IMR-90 (cell line): ENCODE results near the gene FMO5. TPM values are rescaled to one million over a fixed set of nuclear protein-coding genes. Genes with fewer than 3 reads are reported as not detected.

Experiments used
- ATAC-seq: fragments of 200-7000 bp; cut with Tn5 transposase; 2 replicates; pipeline ENCODE4 v1.9.1; 2020; ENCODE audit warnings: low read depth, mild to moderate bottlenecking, moderate library complexity
- BruUV-seq: library from RNA; stranded (reverse); fragments of 400-500 nt; replicated peaks from 2 replicates; lab custom pipeline; 2021; lab: Mats Ljungman, UMichigan
- CTCF ChIA-PET: fragments of 300-600 bp; formaldehyde crosslinking; extraction: SDS; loops from one replicate; lab custom pipeline; 2021; ENCODE audit warnings: antibody characterized with exemption; lab: Yijun Ruan, JAX
- POLR2A ChIA-PET: fragments of 300-600 bp; sonication (Branson Sonifier 250); formaldehyde crosslinking; loops from one replicate; lab custom pipeline; 2022; ENCODE audit warnings: antibody characterized with exemption; ENCODE audit not compliant: unreplicated experiment; lab: Charles Lee
- DNase-seq: peaks from one replicate; pipeline ENCODE4 v3.0.0; 2013
- H2AFZ ChIP-seq: replicated peaks from 2 replicates; pipeline ENCODE3; 2013; ENCODE audit warnings: low read length, mild to moderate bottlenecking; ENCODE audit not compliant: poor library complexity
- H2AK5ac ChIP-seq: 2 replicates; pipeline ENCODE4 v1.6.1; 2013; ENCODE audit warnings: low read depth, low read length, inconsistent platforms
- H2AK9ac ChIP-seq: replicated peaks from 2 replicates; pipeline ENCODE3; 2013; ENCODE audit warnings: mild to moderate bottlenecking, low read depth, low read length, moderate library complexity; ENCODE audit not compliant: poor library complexity
- H2BK120ac ChIP-seq: 2 replicates; pipeline ENCODE4 v1.6.1; 2013; ENCODE audit warnings: low read depth, low read length, inconsistent platforms
- H2BK15ac ChIP-seq: 3 replicates; pipeline ENCODE4 v1.6.1; 2013; ENCODE audit warnings: low read depth, low read length, inconsistent platforms
- H2BK20ac ChIP-seq: 2 replicates; pipeline ENCODE4 v1.6.1; 2013; ENCODE audit warnings: low read depth, mild to moderate bottlenecking, inconsistent platforms, low read length, moderate library complexity
- H2BK5ac ChIP-seq: 2 replicates; pipeline ENCODE4 v1.6.1; 2013; ENCODE audit warnings: mild to moderate bottlenecking, low read depth, low read length, inconsistent platforms; ENCODE audit not compliant: poor library complexity, severe bottlenecking
- H3K14ac ChIP-seq: replicated peaks from 2 replicates; pipeline ENCODE4 v1.6.1; 2013; ENCODE audit warnings: low read depth, low read length, inconsistent platforms
- H3K18ac ChIP-seq: 2 replicates; pipeline ENCODE4 v1.6.1; 2013; ENCODE audit warnings: low read depth, low read length, control low read depth
- H3K23ac ChIP-seq: 2 replicates; pipeline ENCODE4 v1.6.1; 2013; ENCODE audit warnings: low read depth, low read length, inconsistent platforms
- H3K27ac ChIP-seq: 2 replicates; pipeline ENCODE4 v1.5.1; 2013; ENCODE audit warnings: mild to moderate bottlenecking, control low read depth, low read length; ENCODE audit not compliant: insufficient read depth
- H3K27me3 ChIP-seq: 2 replicates; pipeline ENCODE4 v1.6.1; 2013; ENCODE audit warnings: low read length; ENCODE audit not compliant: control insufficient read depth, insufficient read depth
- H3K36me3 ChIP-seq: 2 replicates; pipeline ENCODE4 v1.6.1; 2013; ENCODE audit warnings: low read length, mixed read lengths; ENCODE audit not compliant: control insufficient read depth, insufficient read depth
- H3K4ac ChIP-seq: 2 replicates; pipeline ENCODE4 v1.6.1; 2013; ENCODE audit warnings: low read depth, low read length, inconsistent platforms
- H3K4me1 ChIP-seq: 2 replicates; pipeline ENCODE4 v1.6.1; 2013; ENCODE audit warnings: low read length, mixed read lengths; ENCODE audit not compliant: control insufficient read depth, insufficient read depth
- H3K4me2 ChIP-seq: 2 replicates; pipeline ENCODE4 v1.6.1; 2013; ENCODE audit warnings: low read depth, mild to moderate bottlenecking, control low read depth, low read length, moderate library complexity
- H3K4me3 ChIP-seq: 2 replicates; pipeline ENCODE4 v1.5.1; 2013; ENCODE audit warnings: low read depth, mild to moderate bottlenecking, control low read depth, low read length, moderate library complexity; ENCODE audit not compliant: insufficient read depth
- H3K56ac ChIP-seq: 2 replicates; pipeline ENCODE4 v1.6.1; 2013; ENCODE audit warnings: low read length, inconsistent platforms; ENCODE audit not compliant: insufficient read depth; ENCODE audit errors: extremely low read depth
- H3K79me1 ChIP-seq, 2 experiments: 2 replicates each; pipeline ENCODE4 v1.6.1; 2013; ENCODE audit warnings: low read length in 2 of 2, inconsistent platforms in 1 of 2, low read depth in 1 of 2
- H3K9ac ChIP-seq: 2 replicates; pipeline ENCODE4 v1.6.1; 2013; ENCODE audit warnings: low read depth, low read length, control low read depth
- H3K9me1 ChIP-seq: 2 replicates; pipeline ENCODE4 v1.6.1; 2013; ENCODE audit warnings: low read length, inconsistent platforms; ENCODE audit not compliant: insufficient read depth
- H3K9me3 ChIP-seq: 2 replicates; pipeline ENCODE4 v1.6.1; 2013; ENCODE audit warnings: low read length; ENCODE audit not compliant: control insufficient read depth, insufficient read depth
- H4K20me1 ChIP-seq: 2 replicates; pipeline ENCODE4 v1.6.1; 2013; ENCODE audit warnings: low read length, inconsistent platforms; ENCODE audit not compliant: insufficient read depth
- H4K5ac ChIP-seq: 2 replicates; pipeline ENCODE4 v1.6.1; 2013; ENCODE audit warnings: mild to moderate bottlenecking, low read depth, low read length, control low read depth
- H4K8ac ChIP-seq, 2 experiments: 2 replicates each; pipeline ENCODE4 v1.6.1; 2013; ENCODE audit warnings: low read depth in 2 of 2, low read length in 2 of 2, control low read depth in 1 of 2, inconsistent platforms in 1 of 2
- H4K91ac ChIP-seq: 2 replicates; pipeline ENCODE4 v1.6.1; 2013; ENCODE audit warnings: low read depth, low read length, inconsistent platforms; ENCODE audit not compliant: insufficient read depth
- CEBPB ChIP-seq: IDR thresholded peaks from 2 replicates; pipeline ENCODE4 v1.6.1; 2012; ENCODE audit warnings: low read depth, low read length, improper control_type of control experiment
- CTCF ChIP-seq: conservative IDR thresholded peaks from 2 replicates; pipeline ENCODE4 v1.5.1; 2012; ENCODE audit warnings: mild to moderate bottlenecking, low read depth, low read length, improper control_type of control experiment
- MAZ ChIP-seq: IDR thresholded peaks from 2 replicates; pipeline ENCODE4 v1.6.1; 2012; ENCODE audit warnings: low read depth, mild to moderate bottlenecking, low read length, improper control_type of control experiment, moderate library complexity, borderline replicate concordance
- RFX5 ChIP-seq: IDR thresholded peaks from 2 replicates; pipeline ENCODE4 v1.8.0; 2012; ENCODE audit warnings: low read depth, mild to moderate bottlenecking, low read length, moderate library complexity
- WGBS, 2 experiments: methylation state at CpG; one replicate each; pipeline versions ENCODE4 v1.1.5 to v1.1.7; 2013; ENCODE audit warnings: missing lambda C conversion rate in 2 of 2; ENCODE audit not compliant: insufficient read length in 1 of 2; ENCODE audit errors: extremely low coverage in 2 of 2; 5-methylcytosine and 5-hydroxymethylcytosine counted together
- dilution Hi-C: fragments of 300-500 bp; cut with HindIII; formaldehyde crosslinking; loops from one replicate; pipeline ENCODE4 v1.14.3; 2018; ENCODE audit warnings: low sequenced_read_pairs; ENCODE audit not compliant: unreplicated experiment
- in situ Hi-C: fragments of 300-500 bp; cut with MboI; formaldehyde crosslinking; loops from 3 replicates; pipeline ENCODE4 v1.14.3; 2019; ENCODE audit warnings: low sequenced_read_pairs, inconsistent platforms, mixed read lengths
- intact Hi-C: fragments of 100-400 bp; cut with micrococcal nuclease; formaldehyde crosslinking; loops from 2 replicates; pipeline ENCODE4 v1.10.0; 2022
- polyA plus RNA-seq, 3 experiments: library from polyadenylated mRNA; depleted of rRNA; stranded (reverse); fragments of >200 nt; gene quantifications; 2 replicates each; pipeline ENCODE4 v1.2.3, GENCODE V29; 2012; ENCODE audit warnings: low replicate concordance in 1 of 3
- total RNA-seq: library from RNA; depleted of rRNA; stranded (reverse); fragments of >200 nt; gene quantifications from 2 replicates; pipeline ENCODE4 v1.2.3, GENCODE V29; 2012

FMO5 gene
- total and polyA plus RNA-seq, 2 of the 4 experiments (the other 2 are of a cell fraction) = 0.36 to 0.51 TPM

- Histone ChIP-seq H4K20me1 (peaks cover 41% of the 10 kb centered on the region), H4K8ac (no peak overlapping the region), H3K4ac (no peak overlapping the region), H3K36me3 (peaks cover 1% of the 10 kb centered on the region; the same call in 1 of the 2 replicates), H3K79me1 (peaks cover 18 to 51% of the 10 kb centered on the region in 2 experiments), H3K27ac (no peak overlapping the region), H3K27me3 (no peaks in the 10 kb centered on the region), H3K9ac (no peak overlapping the region), H3K14ac (peak overlapping the region; percentile 39; the same call in 1 of the 2 replicates), H2BK5ac (no peak overlapping the region), H2AK9ac (no peak overlapping the region), H3K9me3 (no peaks in the 10 kb centered on the region), H3K4me3 (no peak overlapping the region), H2AK5ac (no peak overlapping the region), H3K4me1 (peaks cover 5% of the 10 kb centered on the region; the same call in 1 of the 2 replicates), H2BK20ac (no peak overlapping the region), H4K91ac (no peak overlapping the region), H3K18ac (no peak overlapping the region), H3K56ac (no peak overlapping the region), H3K4me2 (no peak overlapping the region), H3K23ac (0 out of 2 replicates have a peak overlapping the region, but pooled peaks have one; percentile 56), H2AFZ (no peak overlapping the region), H2BK15ac (no peak overlapping the region), H4K5ac (no peak overlapping the region), H3K9me1 (peaks cover 11% of the 10 kb centered on the region), H2BK120ac (no peak overlapping the region)
- BruUV-seq = no TSS peak
- intact Hi-C loops (no loop called here), in situ Hi-C loops (loop anchor here (5.0 kb wide), 1 partner anchor 75 kb away; the partner anchor contains the start of gene PRKAB2), dilution Hi-C loops (no loop called here)
- POLR2A ChIA-PET = no interaction called here
- TF ChIP-seq MAZ = no peak
- no peak for TF ChIP-seq CEBPB
- no peak for TF ChIP-seq RFX5
- TF ChIP-seq CTCF = no peak
- CTCF ChIA-PET = no interaction called here
- ATAC-seq (no peak), DNase-seq (no peak)
- WGBS, 2 experiments = no CpG with 5 or more reads among the region's 4 CpGs
Measured at GRCh38 chr1:147247656-147248238, 22.6 kb upstream of the FMO5 start.
